ENCODE data around the gene AK3. TPM values are rescaled to one million over a fixed set of nuclear protein-coding genes. Genes with fewer than 3 reads are reported as not detected.
"Not testable (repeated sequence)": the region's sequence is repeated elsewhere in the genome, so short reads cannot be mapped to it uniquely, and the experiment has no call there.

Gene AK3
- total RNA-seq, 1 experiment from 2014 or later, result 61.0 TPM

- Mint-ChIP-seq H3K36me3 (ENCODE audit: insufficient read depth, unreplicated experiment) (no peaks in the 10 kb centered on the region), H3K27ac (ENCODE audit: low read depth, unreplicated experiment) (peak overlapping the region; percentile 65), H3K4me1 (ENCODE audit: insufficient read depth, unreplicated experiment) (peaks cover 40% of the 10 kb centered on the region), H3K27me3 (ENCODE audit: insufficient read depth, unreplicated experiment) (no peaks in the 10 kb centered on the region), H3K4me3 (ENCODE audit: unreplicated experiment) (peak overlapping the region; percentile 72), H3K9me3 (ENCODE audit: unreplicated experiment) (no peaks in the 10 kb centered on the region)
- DNase-seq (ENCODE audit: unreplicated experiment), result no peak
- BruUV-seq (replicated peaks), result no TSS peak
- ChIA-PET POLR2A (interaction anchor here (0.6 to 5.9 kb wide), 13 partner anchors 9 to 1134 kb away, joined by 3 to 42 read pairs (median 4); partner anchors contain the start of genes AK3 and CDC37L1), CTCF (interaction anchor here (0.6 to 2.8 kb wide), 10 partner anchors 9 to 740 kb away, joined by 3 to 11 read pairs (median 4); no protein-coding TSS in a partner anchor)
- intact Hi-C loops (cut with micrococcal nuclease), result loop anchor here (1.0 to 10.0 kb wide), 4 partner anchors 17 to 327 kb away; partner anchors contain the start of gene CDC37L1
- TF ChIP-seq, protein P1, sequence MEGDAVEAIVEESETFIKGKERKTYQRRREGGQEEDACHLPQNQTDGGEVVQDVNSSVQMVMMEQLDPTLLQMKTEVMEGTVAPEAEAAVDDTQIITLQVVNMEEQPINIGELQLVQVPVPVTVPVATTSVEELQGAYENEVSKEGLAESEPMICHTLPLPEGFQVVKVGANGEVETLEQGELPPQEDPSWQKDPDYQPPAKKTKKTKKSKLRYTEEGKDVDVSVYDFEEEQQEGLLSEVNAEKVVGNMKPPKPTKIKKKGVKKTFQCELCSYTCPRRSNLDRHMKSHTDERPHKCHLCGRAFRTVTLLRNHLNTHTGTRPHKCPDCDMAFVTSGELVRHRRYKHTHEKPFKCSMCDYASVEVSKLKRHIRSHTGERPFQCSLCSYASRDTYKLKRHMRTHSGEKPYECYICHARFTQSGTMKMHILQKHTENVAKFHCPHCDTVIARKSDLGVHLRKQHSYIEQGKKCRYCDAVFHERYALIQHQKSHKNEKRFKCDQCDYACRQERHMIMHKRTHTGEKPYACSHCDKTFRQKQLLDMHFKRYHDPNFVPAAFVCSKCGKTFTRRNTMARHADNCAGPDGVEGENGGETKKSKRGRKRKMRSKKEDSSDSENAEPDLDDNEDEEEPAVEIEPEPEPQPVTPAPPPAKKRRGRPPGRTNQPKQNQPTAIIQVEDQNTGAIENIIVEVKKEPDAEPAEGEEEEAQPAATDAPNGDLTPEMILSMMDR (IDR thresholded peaks at IDR 0.05; ENCODE audit: unreplicated experiment), result no peak
Measured at GRCh38 chr9:4661611-4662010, 79.4 kb downstream of the AK3 start.

GRCh38 chr9:4661165-4661564 is 79.8 kb downstream of the AK3 start:
- Mint-ChIP-seq H3K4me3 (ENCODE audit: unreplicated experiment) (no peak overlapping the region), H3K27me3 (ENCODE audit: insufficient read depth, unreplicated experiment) (no peaks in the 10 kb centered on the region), H3K9me3 (ENCODE audit: unreplicated experiment) (no peaks in the 10 kb centered on the region), H3K27ac (ENCODE audit: low read depth, unreplicated experiment) (no peak overlapping the region), H3K4me1 (ENCODE audit: insufficient read depth, unreplicated experiment) (peaks cover 37% of the 10 kb centered on the region), H3K36me3 (ENCODE audit: insufficient read depth, unreplicated experiment) (no peaks in the 10 kb centered on the region)
- BruUV-seq (replicated peaks), result no TSS peak
- no peak for DNase-seq (ENCODE audit: unreplicated experiment)
- TF ChIP-seq, protein P1 (IDR thresholded peaks at IDR 0.05; ENCODE audit: unreplicated experiment), result no peak
- CTCF ChIA-PET, result interaction anchor here (0.7 to 2.8 kb wide), 7 partner anchors 13 to 1399 kb away, joined by 3 to 11 read pairs (median 8); no protein-coding TSS in a partner anchor
- POLR2A ChIA-PET, result interaction anchor here (0.5 to 5.9 kb wide), 8 partner anchors 9 to 1134 kb away, joined by 3 to 42 read pairs (median 4); partner anchors contain the start of genes AK3 and CDC37L1
- intact Hi-C loops (cut with micrococcal nuclease), result loop anchor here (10.0 kb wide), 1 partner anchor 276 kb away; no protein-coding TSS in a partner anchor

- H3K27ac Mint-ChIP-seq (ENCODE audit: low read depth, unreplicated experiment); H3K4me3 Mint-ChIP-seq (ENCODE audit: unreplicated experiment); H3K27me3 Mint-ChIP-seq (ENCODE audit: insufficient read depth, unreplicated experiment); H3K9me3 Mint-ChIP-seq (ENCODE audit: unreplicated experiment); H3K36me3 Mint-ChIP-seq (ENCODE audit: insufficient read depth, unreplicated experiment); BruUV-seq (replicated peaks); DNase-seq (ENCODE audit: unreplicated experiment): not testable (repeated sequence)
- intact Hi-C loops (cut with micrococcal nuclease), result loop anchor here (10.0 kb wide), 1 partner anchor 276 kb away; no protein-coding TSS in a partner anchor
- CTCF ChIA-PET, result interaction anchor here (0.7 to 1.2 kb wide), 3 partner anchors 80 to 1399 kb away, joined by 3 to 4 read pairs (median 3); no protein-coding TSS in a partner anchor
- H3K4me1 Mint-ChIP-seq (ENCODE audit: insufficient read depth, unreplicated experiment), result peaks cover 32% of the 10 kb centered on the region
- POLR2A ChIA-PET, result interaction anchor here (0.5 to 5.9 kb wide), 5 partner anchors 19 to 1133 kb away, joined by 3 to 42 read pairs (median 4); partner anchors contain the start of genes AK3 and CDC37L1
Measured at GRCh38 chr9:4660665-4661064, 80.3 kb downstream of the AK3 start.

Other genes starting within 250 kb of the AK3 start
- 6.3 and 8.3 TPM in 2 replicates for gene PLPP6, start 78.9 kb downstream of the AK3 start, total RNA-seq (2022)
- 3.7 and 5.5 TPM in 2 replicates for gene SPATA6L, start 74.7 kb downstream of the AK3 start, total RNA-seq (2022)
- 13.8 and 20.4 TPM in 2 replicates for gene CDC37L1, start 61.6 kb downstream of the AK3 start, total RNA-seq (2022)
- 20.2 and 27.8 TPM in 2 replicates for gene RCL1, start 51.7 kb upstream of the AK3 start, total RNA-seq (2022)
- 4.3 and 6.6 TPM in 2 replicates for gene JAK2, start 244.1 kb upstream of the AK3 start, total RNA-seq (2022)